Chondrocyte (in vitro differentiated cells): Measurements from ENCODE around the gene CNPY2. TPM values are rescaled to one million over a fixed set of nuclear protein-coding genes. Genes with fewer than 3 reads are reported as not detected.
"Not testable (repeated sequence)": the region's sequence is repeated elsewhere in the genome, so short reads cannot be mapped to it uniquely, and the experiment has no call there.

Experiments used
- DNase-seq: peaks from one replicate; pipeline ENCODE4 v3.0.0; 2021; ENCODE audit warnings: mixed read lengths, low spot score
- H3K27ac Mint-ChIP-seq: one replicate; pipeline ENCODE4 v1.8.0; 2021; ENCODE audit warnings: mild to moderate bottlenecking, moderate library complexity, mixed read lengths; ENCODE audit not compliant: unreplicated experiment
- H3K27me3 Mint-ChIP-seq: 2 replicates; pipeline ENCODE4 v1.8.0; 2021; ENCODE audit warnings: low read depth, mixed read lengths
- H3K36me3 Mint-ChIP-seq: 2 replicates; pipeline ENCODE4 v1.8.0; 2021; ENCODE audit warnings: low read depth, mixed read lengths
- H3K4me1 Mint-ChIP-seq: 2 replicates; pipeline ENCODE4 v1.8.0; 2021; ENCODE audit warnings: low read depth, mild to moderate bottlenecking, mixed read lengths
- H3K4me3 Mint-ChIP-seq: one replicate; pipeline ENCODE4 v1.8.0; 2021; ENCODE audit warnings: mild to moderate bottlenecking, moderate library complexity, mixed read lengths; ENCODE audit not compliant: unreplicated experiment
- H3K9me3 Mint-ChIP-seq: 2 replicates; pipeline ENCODE4 v1.8.0; 2021; ENCODE audit warnings: low read depth, mixed read lengths
- CTCF ChIP-seq: fragments of 200-600 bp; sonication (generic); IDR thresholded peaks from 2 replicates; pipeline ENCODE4 v1.5.0; 2021; ENCODE audit warnings: antibody characterized with exemption, mild to moderate bottlenecking, moderate library complexity
- total RNA-seq: library from RNA; stranded (reverse); gene quantifications from 3 replicates; pipeline ENCODE4 v1.2.1, GENCODE V29; 2021

Gene CNPY2
- total RNA-seq, 1 donor from 2014 or later = 144 TPM

GRCh38 chr12:56326533-56326932, 10.7 kb upstream of the CNPY2 start:
- Mint-ChIP-seq H3K36me3 (peaks cover 21% of the 10 kb centered on the region), H3K27me3 (no peaks in the 10 kb centered on the region), H3K4me1 (no peaks in the 10 kb centered on the region), H3K4me3 (no peak overlapping the region), H3K27ac (no peak overlapping the region), H3K9me3 (no peaks in the 10 kb centered on the region)
- TF ChIP-seq CTCF = no peak
- DNase-seq = no peak

GRCh38 chr12:56326126-56326525, 10.3 kb upstream of the CNPY2 start:
- TF ChIP-seq CTCF = no peak
- Mint-ChIP-seq H3K27me3 (no peaks in the 10 kb centered on the region), H3K4me3 (no peak overlapping the region), H3K27ac (no peak overlapping the region), H3K4me1 (no peaks in the 10 kb centered on the region), H3K36me3 (peaks cover 21% of the 10 kb centered on the region), H3K9me3 (no peaks in the 10 kb centered on the region)
- no peak for DNase-seq

GRCh38 chr12:56324206-56324605, 8.4 kb upstream of the CNPY2 start:
- H3K4me3 Mint-ChIP-seq = no peak overlapping the region

GRCh38 chr12:56321610-56322009, 5.8 kb upstream of the CNPY2 start:
- not testable (repeated sequence) for H3K4me3 Mint-ChIP-seq, DNase-seq, H3K27ac Mint-ChIP-seq, H3K4me1 Mint-ChIP-seq, H3K27me3 Mint-ChIP-seq, H3K9me3 Mint-ChIP-seq
- H3K36me3 Mint-ChIP-seq = peaks cover 23% of the 10 kb centered on the region

More at GRCh38 chr12:56324206-56324605, 8.4 kb upstream of the CNPY2 start:
- Mint-ChIP-seq H3K9me3 (no peaks in the 10 kb centered on the region), H3K27ac (no peak overlapping the region), H3K27me3 (no peaks in the 10 kb centered on the region), H3K4me1 (no peaks in the 10 kb centered on the region), H3K36me3 (peaks cover 24% of the 10 kb centered on the region)
- TF ChIP-seq CTCF = no peak
- DNase-seq = no peak

GRCh38 chr12:56321027-56321426, 5.2 kb upstream of the CNPY2 start:
- DNase-seq = no peak
- peaks cover 5% of the 10 kb centered on the region for H3K4me1 Mint-ChIP-seq
- TF ChIP-seq CTCF = no peak
- H3K27ac Mint-ChIP-seq = no peak overlapping the region
- H3K27me3 Mint-ChIP-seq = no peaks in the 10 kb centered on the region
- peaks cover 23% of the 10 kb centered on the region for H3K36me3 Mint-ChIP-seq
- H3K9me3 Mint-ChIP-seq = no peaks in the 10 kb centered on the region
- no peak overlapping the region for H3K4me3 Mint-ChIP-seq

GRCh38 chr12:56317675-56318074, 1.9 kb upstream of the CNPY2 start:
- TF ChIP-seq CTCF = no peak
- no peaks in the 10 kb centered on the region for H3K27me3 Mint-ChIP-seq
- H3K4me3 Mint-ChIP-seq = no peak overlapping the region
- no peak overlapping the region for H3K27ac Mint-ChIP-seq
- peaks cover 4% of the 10 kb centered on the region for H3K36me3 Mint-ChIP-seq
- DNase-seq = no peak
- peaks cover 16% of the 10 kb centered on the region for H3K4me1 Mint-ChIP-seq
- no peaks in the 10 kb centered on the region for H3K9me3 Mint-ChIP-seq
